Loucy (cell line): ENCODE results near the gene CDK5R2.

Source experiments
- H2AFZ ChIP-seq: fragments of 200-600 bp; sonication (generic); 2 replicates; pipeline ENCODE4 v1.6.0; 2016; ENCODE audit warnings: antibody characterized with exemption, mild to moderate bottlenecking, low read length, moderate library complexity
- H3F3A ChIP-seq: fragments of 200-600 bp; 2 replicates; pipeline ENCODE4 v1.6.0; 2016; ENCODE audit warnings: antibody characterized with exemption, low read depth, mild to moderate bottlenecking
- H3K27me3 ChIP-seq: fragments of 200-600 bp; sonication (generic); 2 replicates; pipeline ENCODE4 v1.6.1; 2014; ENCODE audit warnings: low read length, mild to moderate bottlenecking; ENCODE audit not compliant: insufficient read depth, poor library complexity, severe bottlenecking
- H3K36me3 ChIP-seq: fragments of 200-600 bp; sonication (generic); 2 replicates; pipeline ENCODE4 v1.6.1; 2016; ENCODE audit warnings: low read length; ENCODE audit not compliant: insufficient read depth
- H3K4me1 ChIP-seq: fragments of 200-600 bp; sonication (generic); 2 replicates; pipeline ENCODE4 v1.5.1; 2014; ENCODE audit warnings: low read length, mild to moderate bottlenecking; ENCODE audit not compliant: insufficient read depth, poor library complexity, severe bottlenecking
- H3K4me2 ChIP-seq: fragments of 200-600 bp; sonication (generic); 2 replicates; pipeline ENCODE4 v1.6.0; 2014; ENCODE audit warnings: antibody characterized with exemption, low read length, low read depth, mild to moderate bottlenecking; ENCODE audit not compliant: poor library complexity, severe bottlenecking
- H3K4me3 ChIP-seq: fragments of 200-600 bp; sonication (generic); 2 replicates; pipeline ENCODE4 v1.5.1; 2014; ENCODE audit warnings: low read length, mild to moderate bottlenecking, mixed read lengths; ENCODE audit not compliant: poor library complexity, severe bottlenecking
- H3K79me2 ChIP-seq: fragments of 200-600 bp; sonication (generic); 2 replicates; pipeline ENCODE4 v1.6.1; 2014; ENCODE audit warnings: low read length; ENCODE audit not compliant: insufficient read depth
- H3K9ac ChIP-seq: fragments of 200-600 bp; sonication (generic); 2 replicates; pipeline ENCODE4 v1.6.0; 2014; ENCODE audit warnings: mild to moderate bottlenecking, low read depth, low read length, moderate library complexity; ENCODE audit not compliant: poor library complexity, severe bottlenecking
- H3K9me2 ChIP-seq: fragments of 200-600 bp; sonication (generic); replicated peaks from 2 replicates; pipeline ENCODE4 v1.6.1; 2016; ENCODE audit warnings: low read depth, low read length, mixed read lengths
- H3K9me3 ChIP-seq: fragments of 200-600 bp; sonication (generic); 2 replicates; pipeline ENCODE4 v1.6.1; 2014; ENCODE audit warnings: mild to moderate bottlenecking, antibody characterized with exemption, low read length, low read depth; ENCODE audit not compliant: insufficient read depth
- H4K20me1 ChIP-seq: fragments of 200-600 bp; sonication (generic); 2 replicates; pipeline ENCODE4 v1.6.0; 2014; ENCODE audit warnings: antibody characterized with exemption, low read length, mild to moderate bottlenecking; ENCODE audit not compliant: insufficient read depth, poor library complexity, severe bottlenecking
- EZH2phosphoT487 ChIP-seq: fragments of 200-600 bp; IDR thresholded peaks from 2 replicates; pipeline ENCODE4 v1.6.1; 2018; ENCODE audit warnings: antibody characterized with exemption, mild to moderate bottlenecking, moderate library complexity, borderline replicate concordance
- TF ChIP-seq, protein P1 (sequence below): fragments of 200-600 bp; sonication (generic); conservative IDR thresholded peaks from 2 replicates; pipeline ENCODE4 v1.5.1; 2014; ENCODE audit warnings: mild to moderate bottlenecking, antibody characterized with exemption, low read length

Gene CDK5R2

DNA sequence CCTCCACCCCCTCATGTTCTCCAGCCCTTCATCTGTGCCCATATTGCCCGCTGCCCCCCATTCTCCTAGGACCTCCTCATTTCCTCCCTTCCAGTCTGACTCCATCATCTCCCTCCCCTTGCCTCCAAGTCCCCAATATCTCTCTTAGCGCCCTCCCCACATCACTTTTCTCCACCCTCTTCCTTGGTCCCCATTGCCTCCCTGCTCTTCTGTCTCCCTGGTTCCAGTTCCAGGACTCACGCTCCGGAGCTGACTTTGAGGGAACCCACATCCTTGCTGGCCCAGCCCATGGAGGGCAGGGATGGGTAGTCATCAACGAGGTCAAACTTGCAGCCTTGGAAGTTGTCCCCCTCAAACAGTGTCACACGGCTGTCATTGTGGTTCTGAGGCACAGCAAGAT lies 31.1 kb downstream of the CDK5R2 start:
- Histone ChIP-seq H3K27me3 (no peaks in the 10 kb centered on the region), H3K4me2 (no peak overlapping the region), H2AFZ (no peak overlapping the region), H3K9me3 (no peaks in the 10 kb centered on the region), H3K79me2 (no peaks in the 10 kb centered on the region), H3F3A (no peaks in the 10 kb centered on the region), H3K36me3 (no peaks in the 10 kb centered on the region), H3K9me2 (no peaks in the 10 kb centered on the region), H3K9ac (no peak overlapping the region), H3K4me1 (no peaks in the 10 kb centered on the region), H3K4me3 (no peak overlapping the region), H4K20me1 (no peaks in the 10 kb centered on the region)
- TF ChIP-seq, protein P1, sequence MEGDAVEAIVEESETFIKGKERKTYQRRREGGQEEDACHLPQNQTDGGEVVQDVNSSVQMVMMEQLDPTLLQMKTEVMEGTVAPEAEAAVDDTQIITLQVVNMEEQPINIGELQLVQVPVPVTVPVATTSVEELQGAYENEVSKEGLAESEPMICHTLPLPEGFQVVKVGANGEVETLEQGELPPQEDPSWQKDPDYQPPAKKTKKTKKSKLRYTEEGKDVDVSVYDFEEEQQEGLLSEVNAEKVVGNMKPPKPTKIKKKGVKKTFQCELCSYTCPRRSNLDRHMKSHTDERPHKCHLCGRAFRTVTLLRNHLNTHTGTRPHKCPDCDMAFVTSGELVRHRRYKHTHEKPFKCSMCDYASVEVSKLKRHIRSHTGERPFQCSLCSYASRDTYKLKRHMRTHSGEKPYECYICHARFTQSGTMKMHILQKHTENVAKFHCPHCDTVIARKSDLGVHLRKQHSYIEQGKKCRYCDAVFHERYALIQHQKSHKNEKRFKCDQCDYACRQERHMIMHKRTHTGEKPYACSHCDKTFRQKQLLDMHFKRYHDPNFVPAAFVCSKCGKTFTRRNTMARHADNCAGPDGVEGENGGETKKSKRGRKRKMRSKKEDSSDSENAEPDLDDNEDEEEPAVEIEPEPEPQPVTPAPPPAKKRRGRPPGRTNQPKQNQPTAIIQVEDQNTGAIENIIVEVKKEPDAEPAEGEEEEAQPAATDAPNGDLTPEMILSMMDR = no peak
- TF ChIP-seq EZH2phosphoT487 = no peak

DNA sequence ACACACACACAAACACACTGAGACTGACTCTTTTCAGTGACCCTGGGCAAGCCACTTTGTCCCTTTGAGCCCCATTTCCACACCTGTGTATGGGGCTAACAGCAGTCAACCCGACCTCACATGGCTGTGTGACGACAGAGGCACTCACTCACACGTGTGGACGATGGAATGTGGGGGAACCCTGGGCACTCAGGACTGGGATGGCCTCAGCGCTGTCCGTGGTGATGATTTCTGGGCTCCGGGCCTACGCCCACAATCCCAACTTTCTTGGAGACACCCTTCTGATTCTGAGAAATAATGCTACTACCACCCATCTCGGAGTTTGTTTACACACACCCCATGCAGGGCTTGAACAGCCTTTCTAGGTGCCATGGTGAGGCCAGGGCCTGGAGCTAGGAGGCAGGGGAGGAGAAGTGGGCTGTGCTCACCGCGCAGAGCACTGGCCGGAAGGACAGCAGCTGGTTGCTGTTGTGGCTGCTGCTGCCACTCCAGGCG lies 32.3 kb downstream of the CDK5R2 start:
- Histone ChIP-seq H3K36me3 (no peaks in the 10 kb centered on the region), H3K79me2 (no peaks in the 10 kb centered on the region), H4K20me1 (no peaks in the 10 kb centered on the region), H3K27me3 (no peaks in the 10 kb centered on the region), H2AFZ (no peak overlapping the region), H3K4me1 (no peaks in the 10 kb centered on the region), H3F3A (no peaks in the 10 kb centered on the region), H3K9me2 (no peaks in the 10 kb centered on the region), H3K9me3 (no peaks in the 10 kb centered on the region), H3K4me3 (no peak overlapping the region), H3K4me2 (no peak overlapping the region), H3K9ac (no peak overlapping the region)
- TF ChIP-seq, protein P1 = no peak
- no peak for TF ChIP-seq EZH2phosphoT487

DNA sequence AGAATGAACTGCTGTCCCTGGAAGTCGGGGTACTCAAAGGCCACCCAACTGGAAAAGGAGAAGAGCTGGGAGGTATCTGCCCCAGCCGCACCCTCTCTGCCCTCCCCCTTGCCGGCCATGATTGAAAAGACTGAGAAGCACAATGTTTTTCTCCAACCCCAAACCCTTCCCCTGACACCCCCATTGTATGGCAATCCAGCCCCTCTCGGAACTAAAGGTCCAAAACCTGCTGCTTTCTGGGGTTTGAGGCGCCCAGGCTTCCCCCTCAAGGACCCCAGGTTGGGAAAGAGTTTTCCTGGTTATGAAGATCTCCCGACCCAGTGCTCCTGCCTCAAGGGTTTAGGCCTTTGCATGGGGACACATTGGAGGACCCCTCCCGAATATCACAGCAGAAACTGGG lies 32.7 kb downstream of the CDK5R2 start:
- Histone ChIP-seq H4K20me1 (no peaks in the 10 kb centered on the region), H3K4me3 (no peak overlapping the region), H3F3A (no peaks in the 10 kb centered on the region), H3K9ac (no peak overlapping the region), H3K9me2 (no peaks in the 10 kb centered on the region), H2AFZ (no peak overlapping the region), H3K36me3 (no peaks in the 10 kb centered on the region), H3K27me3 (no peaks in the 10 kb centered on the region), H3K4me1 (peaks cover 2% of the 10 kb centered on the region), H3K9me3 (no peaks in the 10 kb centered on the region), H3K4me2 (no peak overlapping the region), H3K79me2 (no peaks in the 10 kb centered on the region)
- no peak for TF ChIP-seq EZH2phosphoT487
- TF ChIP-seq, protein P1 = no peak
